ENCODE results near the gene ZNF672.

ZNF672 gene

DNA sequence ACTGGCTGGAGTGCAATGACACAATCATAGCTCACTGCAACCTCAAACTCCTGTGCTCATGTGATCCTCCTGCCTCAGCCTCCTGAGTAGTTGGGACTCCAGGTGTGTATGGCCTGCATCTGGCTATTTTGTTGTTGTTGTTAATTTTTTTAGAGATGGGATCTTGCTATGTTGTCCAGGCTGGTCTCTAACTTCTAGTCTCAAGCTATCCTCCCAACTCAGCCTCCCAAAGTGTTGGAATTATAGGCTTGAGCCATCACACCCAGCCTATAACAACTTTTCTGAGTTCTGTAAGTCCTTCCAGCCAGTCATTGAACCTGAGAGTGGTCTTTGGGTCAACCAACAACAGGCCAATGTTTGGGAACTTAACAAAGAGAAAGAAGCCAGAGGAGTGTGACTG, 56.8 kb downstream of the ZNF672 start:
- DNase-seq = no peak

DNA sequence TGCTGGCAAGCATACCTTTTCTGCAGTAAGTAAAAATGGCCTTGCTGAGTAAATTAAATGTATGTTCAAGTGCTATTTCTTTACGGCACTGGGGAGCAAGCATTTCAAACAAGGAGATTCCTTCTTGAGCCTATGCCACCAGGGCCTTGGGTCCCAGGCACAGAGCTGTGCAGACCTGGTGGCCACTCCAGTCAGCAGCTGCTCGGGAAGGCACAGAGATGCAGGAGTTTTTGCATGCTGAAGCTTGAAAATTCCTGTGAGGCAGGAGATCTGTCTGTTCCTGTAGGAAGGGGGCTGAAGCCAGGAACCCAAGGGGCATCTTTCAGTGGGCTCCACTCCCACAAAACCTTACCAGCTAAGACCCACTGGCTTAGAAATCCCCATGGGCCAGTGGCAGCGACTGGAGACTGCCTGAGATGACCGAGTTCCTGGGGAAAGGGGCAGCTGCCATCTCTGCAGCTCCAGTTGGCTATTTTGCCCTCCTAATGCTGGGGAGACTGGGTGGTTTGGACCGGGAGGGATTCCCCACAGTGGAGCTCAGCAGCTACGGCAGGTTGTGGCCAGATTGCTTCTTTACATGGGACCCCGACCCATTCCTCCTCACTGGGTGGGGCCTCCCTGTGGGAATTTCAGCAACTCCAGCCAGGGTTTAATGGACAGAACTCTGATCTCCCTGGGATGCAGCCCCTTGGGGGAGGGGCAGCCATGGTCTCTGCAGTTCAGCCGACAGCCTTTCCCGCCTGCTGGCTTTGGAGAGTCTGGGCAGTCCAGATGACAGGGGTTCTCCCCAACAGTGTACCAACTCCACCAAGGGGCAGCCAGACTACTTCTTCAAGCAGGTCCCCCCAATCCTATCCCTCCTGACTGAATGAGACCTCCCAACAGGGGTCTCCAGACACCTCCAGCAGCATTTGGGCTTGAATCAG, 59.7 kb downstream of the ZNF672 start:
- no peak for DNase-seq

Data from CD4-positive, alpha-beta T cell treated with Interleukin-10 for 1 hour (primary cell).